Epithelial cell of prostate (primary cell): ENCODE results near the gene MLLT10.

Source experiments
- DNase-seq: peaks from one replicate; pipeline ENCODE4 v3.0.0-alpha.2; 2011; ENCODE audit warnings: low read depth, low spot score
- H3K27ac ChIP-seq: fragments of 450-650 bp; 2 replicates; pipeline ENCODE4 v1.5.1; 2017; ENCODE audit warnings: mild to moderate bottlenecking

MLLT10 gene

DNA sequence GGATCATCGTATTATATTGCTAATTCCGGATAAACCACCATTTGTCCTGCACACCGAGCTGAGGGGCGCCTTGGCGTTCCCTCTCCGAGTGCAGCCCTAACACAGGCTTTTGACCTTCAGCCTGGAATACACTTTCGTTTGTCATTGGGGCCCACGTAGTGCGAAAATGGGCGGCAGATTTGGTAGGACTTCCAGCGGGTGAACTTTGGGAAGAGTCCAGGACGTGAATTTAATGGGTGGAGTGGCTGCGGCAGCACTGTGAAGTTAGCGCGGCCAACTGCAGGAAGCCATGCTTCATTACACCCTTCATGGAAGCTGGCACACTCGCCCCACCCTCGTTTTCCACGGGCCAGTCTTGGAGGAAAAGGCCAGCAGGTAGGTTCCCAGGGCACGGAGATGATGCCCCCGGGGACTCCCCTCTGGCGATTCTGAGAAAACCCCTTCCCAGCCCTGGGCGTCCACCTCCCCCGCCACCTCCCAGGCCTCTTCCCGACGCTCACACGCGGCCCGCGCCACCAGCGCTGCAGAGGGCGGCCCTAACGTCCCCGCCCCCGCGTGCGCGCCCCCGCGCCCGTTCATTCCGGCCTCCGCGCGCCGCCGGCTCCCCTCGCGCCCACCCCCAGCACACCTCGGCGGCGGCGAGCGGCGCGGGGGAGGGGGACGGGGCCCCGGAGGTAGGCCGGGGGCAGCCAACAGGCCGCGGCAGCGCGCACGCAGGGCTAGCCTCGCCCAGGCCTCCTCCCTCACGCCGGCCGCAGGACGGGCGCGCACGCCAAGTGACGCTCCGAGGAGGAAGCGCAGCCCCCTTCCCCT, at the start of gene MLLT10:
Gene MLLT10, plus strand, starts transcription at position 766 of the 813 bp plus-strand sequence. CDS start 413 bp downstream, outside the sequence.
- H3K27ac ChIP-seq: peak within 1 kb of the TSS; percentile 88
- DNase-seq: peak; percentile 66

DNA sequence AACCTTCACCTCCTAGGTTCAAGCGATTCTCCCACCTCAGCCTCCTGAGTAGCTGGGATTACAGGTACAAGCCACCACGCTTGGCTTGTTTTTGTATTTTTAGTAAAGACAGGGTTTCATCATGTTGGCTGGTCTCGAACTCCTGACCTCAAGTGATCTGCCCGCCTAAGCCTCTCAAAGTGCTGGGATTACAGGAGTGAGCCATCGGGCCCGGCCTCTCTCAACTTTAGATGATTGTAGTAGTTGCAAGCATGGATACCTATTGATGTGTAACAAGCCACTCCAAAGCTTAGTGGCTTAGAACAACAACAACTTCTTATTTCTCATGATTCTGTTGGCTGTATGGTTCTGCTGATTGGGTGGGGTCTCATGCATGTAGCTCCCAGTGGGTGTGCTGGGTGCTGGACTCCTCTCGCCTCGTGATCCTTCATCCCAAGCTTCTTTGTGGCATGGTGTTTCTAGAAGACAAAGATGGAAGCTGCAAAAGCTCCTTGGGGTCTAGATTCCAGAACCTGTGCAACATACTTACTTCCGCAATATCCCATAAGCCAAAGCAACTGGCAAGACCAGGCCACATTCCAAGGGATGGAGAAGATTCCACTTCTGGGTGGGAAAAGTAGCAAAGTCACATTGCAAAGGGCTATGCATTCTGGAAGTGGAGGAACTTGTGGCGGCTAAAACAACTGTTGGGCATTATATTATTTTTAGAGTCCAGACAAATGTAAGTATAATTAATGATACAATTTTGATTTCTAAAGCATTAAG, 46.4 kb upstream of the MLLT10 start:
- no peak for DNase-seq
- H3K27ac ChIP-seq: no peak overlapping the region

DNA sequence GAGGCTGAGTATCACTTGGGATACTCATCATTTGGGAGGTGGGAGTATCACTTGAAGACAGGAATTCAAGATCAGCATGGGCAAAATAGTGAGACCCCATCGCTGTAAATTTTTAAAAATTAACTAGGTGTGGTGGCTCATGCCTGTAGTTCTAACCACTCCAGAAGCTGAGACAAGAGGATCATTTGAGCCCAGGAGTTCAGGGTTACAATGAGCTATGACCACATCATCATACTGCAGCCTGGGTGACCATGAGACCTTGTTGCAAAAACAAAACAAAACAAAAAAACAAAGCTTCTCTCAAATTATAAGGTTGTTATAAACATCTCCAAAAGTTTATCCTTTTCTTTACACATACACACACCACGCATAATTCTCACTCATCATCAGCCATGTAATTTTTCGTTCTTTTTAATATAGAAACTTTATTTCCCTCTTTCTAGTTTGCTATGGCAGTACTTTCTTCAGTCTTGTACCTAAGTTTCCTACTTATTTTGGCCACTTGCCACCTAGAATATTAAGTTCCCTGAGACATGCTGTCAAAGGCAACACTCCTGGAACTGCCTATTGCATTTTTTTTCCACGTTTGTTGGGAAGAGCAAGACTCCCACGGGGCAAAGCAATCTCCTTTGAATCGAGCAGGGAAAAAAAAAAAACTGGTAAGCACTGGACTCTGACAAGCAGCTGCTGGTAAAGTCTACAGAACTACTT, 45.6 kb upstream of the MLLT10 start:
- DNase-seq: no peak
- no peak overlapping the region for H3K27ac ChIP-seq

- H3K27ac ChIP-seq: no peak overlapping the region
- no peak for DNase-seq
Measured at GRCh38 chr10:21488957-21489446, 45.0 kb upstream of the MLLT10 start.

DNA sequence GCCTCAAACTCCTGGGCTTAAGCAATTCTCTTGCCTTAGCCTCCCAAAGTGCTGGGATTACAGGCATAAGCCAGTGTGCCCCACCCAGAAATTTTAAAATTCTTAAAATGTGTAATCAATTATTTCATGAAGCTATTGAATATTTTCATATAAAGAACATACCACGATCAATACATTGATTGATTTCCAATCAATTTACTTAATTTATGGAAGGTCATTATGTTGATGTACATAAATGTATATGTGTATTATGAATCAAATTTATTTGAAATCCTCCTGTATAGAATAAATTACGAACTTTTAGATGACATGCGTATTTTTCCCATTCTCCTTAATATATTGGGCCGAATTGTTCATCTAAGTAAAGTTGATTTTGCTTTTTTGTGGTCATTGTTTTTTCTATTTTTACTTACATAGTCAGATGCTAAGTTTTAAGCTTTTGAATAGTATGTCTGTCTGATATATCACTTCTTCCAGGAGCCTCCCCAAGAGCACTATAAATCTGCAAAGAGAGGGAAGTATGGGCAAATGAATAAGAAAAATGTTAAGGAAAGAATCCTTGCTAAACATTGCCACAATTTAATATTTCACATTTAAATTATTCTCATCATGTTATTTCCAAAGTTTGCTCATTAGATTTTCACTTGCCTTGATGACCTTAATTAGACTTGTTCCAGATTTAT, 43.9 kb upstream of the MLLT10 start:
- no peak for DNase-seq
- H3K27ac ChIP-seq: no peak overlapping the region

DNA sequence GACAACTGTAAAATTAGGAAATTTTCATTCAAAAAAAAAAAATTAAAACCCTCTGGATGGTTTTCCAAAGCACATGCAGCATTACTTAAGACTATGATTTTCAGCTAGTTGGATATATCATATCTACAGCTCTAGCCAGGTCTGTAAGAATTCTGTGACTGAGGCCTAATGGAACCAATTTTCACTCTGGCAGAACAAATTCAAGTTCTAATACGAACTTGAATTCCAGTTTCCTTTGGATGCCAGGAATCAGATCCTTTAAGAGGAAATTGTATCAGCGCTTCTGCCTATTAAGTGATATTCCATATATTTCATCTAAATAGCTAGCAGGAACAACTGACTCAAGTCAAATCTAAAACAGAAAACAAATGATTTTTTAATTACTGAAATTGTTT, 43.3 kb upstream of the MLLT10 start:
- no peak overlapping the region for H3K27ac ChIP-seq
- no peak for DNase-seq

- no peak overlapping the region for H3K27ac ChIP-seq
- no peak for DNase-seq
Measured at GRCh38 chr10:21492421-21492820, 41.6 kb upstream of the MLLT10 start.

- H3K27ac ChIP-seq: no peak overlapping the region
- DNase-seq: no peak
Measured at GRCh38 chr10:21493784-21494183, 40.2 kb upstream of the MLLT10 start.

DNA sequence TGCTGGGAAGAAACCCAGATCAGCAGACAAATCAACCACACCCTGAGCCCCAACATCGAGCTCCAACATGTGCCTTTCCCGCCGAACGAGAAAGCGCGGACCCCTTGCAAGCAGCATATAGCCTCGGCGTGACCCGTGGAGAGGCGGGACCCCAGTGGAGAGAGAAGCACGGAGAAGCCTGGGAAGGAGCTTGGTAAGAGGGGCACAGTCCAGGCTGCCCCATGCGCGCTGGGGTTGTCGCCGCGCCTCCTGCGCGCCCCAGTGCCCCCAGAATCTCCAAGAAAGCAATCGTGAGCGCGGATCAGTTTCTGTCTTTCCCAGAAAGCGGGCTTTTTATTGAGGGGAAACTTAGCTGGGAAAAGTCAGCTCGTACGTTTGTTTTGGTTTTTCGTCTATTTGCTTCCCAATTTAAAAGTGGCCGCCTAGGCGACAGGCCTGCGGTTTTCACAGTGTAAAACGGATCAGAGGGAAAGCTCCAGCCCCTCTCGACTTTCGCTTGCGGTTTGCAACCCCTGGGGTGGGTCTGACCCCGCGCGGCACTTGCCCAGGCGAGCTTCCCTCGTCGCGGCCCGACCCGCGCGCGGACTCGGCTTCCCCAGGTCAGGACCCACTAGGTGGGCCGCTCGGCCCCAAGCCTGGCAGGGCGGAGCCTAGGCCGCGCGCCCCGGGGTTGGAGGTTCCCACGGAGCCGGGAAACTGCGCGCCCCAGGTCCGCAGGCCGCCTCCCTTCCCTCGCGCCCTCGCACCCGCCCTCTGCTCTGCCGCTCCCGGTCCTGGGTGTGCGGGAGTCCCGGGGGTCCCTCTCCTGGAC, 39.6 kb upstream of the MLLT10 start:
- H3K27ac ChIP-seq: no peak overlapping the region
- DNase-seq: no peak

DNA sequence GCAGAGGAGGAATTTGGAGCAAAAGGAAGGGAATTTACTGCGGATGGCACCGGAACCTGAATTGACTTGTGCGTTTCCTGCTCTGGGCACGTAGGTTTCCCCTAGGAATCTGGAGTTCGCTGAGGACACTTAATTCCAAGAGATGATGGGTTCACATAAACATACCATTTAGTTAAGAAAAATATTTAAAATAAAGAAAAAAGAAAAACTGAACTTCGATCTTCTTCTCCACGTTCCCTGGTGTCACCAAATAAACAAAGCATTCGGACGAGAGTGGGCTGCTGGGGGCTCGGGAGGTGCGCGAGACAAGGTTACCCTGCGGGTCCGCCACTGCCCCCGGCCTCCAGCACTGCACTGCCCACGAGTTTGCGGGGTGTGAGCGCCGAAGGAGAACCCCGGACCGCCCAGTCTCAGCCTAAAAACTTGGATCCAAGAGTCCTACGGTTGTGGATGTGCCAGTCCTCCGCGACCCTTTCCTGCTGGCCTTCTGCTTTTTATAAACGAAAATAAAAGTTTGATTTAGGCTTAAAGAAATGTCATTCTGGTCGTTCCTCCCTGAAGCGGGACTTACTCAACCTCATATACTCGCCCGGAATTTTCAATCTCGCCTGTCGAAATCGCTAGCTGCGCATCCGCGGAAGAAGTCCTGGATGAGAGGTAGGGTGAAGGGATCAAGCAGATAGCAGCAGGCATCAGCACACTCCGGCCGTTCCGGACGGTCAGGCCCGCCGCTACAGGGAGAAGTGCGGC, 38.9 kb upstream of the MLLT10 start:
- peak overlapping the region; percentile 41 for H3K27ac ChIP-seq
- no peak for DNase-seq

- no peak for DNase-seq
- H3K27ac ChIP-seq: peak overlapping the region; percentile 41
Measured at GRCh38 chr10:21495752-21496342, 38.2 kb upstream of the MLLT10 start.

GRCh38 chr10:21496343-21497176, 37.5 kb upstream of the MLLT10 start:
- DNase-seq: no peak
- peak overlapping the region; percentile 41 for H3K27ac ChIP-seq

DNA sequence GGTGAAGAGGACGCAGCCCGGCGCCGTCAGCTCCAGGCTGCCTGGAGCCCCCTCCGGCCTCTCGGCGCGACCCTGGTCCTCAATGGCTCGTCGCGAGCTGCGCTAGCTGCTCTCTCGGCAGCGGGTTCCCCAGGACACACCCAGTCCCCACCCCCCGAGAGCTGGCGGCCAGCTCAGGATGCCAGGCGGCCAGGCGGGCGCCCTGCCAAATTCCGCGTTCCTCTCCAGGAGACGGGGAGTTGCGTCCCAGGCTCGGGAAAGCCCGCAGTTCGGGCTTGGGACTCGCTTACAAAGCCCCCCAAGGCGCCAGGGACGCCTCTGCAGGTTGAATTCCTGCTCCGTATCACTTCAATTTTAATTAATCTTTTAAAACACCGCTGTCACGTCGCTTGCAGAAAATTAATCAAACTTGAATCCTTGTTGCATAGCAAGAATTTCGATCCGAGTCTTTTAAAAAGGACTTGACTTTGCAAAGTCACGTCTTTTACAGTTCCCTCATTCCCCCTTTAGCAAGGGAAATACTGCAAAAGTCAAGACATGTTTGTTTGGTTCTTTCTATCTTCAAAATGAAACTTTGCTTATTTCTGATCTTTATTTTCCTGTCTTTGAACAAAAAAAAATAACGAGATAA, 36.7 kb upstream of the MLLT10 start:
- H3K27ac ChIP-seq: peak overlapping the region; percentile 41
- DNase-seq: peak; percentile 39

DNA sequence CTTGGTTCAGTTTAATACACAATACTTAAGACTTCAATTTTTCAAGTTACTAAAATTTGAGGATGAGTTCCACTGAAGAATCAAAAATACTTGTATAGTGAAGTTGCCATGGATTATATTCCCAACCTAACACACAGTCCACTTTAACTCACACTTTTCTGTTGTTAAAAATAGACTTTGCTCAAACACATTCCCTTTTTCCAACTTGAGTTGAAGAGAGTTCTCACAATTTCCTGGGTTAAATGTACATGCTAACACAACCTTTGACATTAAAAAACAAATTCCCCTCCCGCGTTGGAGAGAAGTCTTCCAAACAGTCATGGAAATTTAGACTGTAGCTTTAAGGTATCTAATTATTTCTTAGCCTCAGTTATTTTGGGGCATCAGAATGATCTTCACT, 35.7 kb upstream of the MLLT10 start:
- no peak overlapping the region for H3K27ac ChIP-seq
- no peak for DNase-seq

DNA sequence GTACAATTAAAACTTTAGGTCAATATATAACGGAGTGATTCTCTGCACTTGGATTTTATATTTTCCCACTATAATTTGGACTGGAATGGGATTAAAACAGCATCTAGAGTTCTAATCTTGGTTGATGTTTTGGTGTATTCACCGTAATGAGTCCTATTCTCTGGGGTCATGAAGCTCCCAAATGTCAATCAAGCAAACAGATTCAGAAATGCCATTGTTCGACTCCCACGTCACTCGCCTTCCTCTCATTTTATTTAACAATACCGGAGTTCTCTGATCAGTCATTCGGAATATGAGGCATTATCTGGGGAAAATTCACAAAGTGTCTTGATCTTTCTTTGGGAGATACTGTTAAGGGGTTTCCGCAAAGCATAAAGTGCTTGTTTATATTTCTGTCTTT, 35.0 kb upstream of the MLLT10 start:
- no peak overlapping the region for H3K27ac ChIP-seq
- DNase-seq: no peak

- no peak overlapping the region for H3K27ac ChIP-seq
- DNase-seq: no peak
Measured at GRCh38 chr10:21499701-21500577, 34.1 kb upstream of the MLLT10 start.
